Glomerular visceral epithelial cell (primary cell): ENCODE data around the gene SGPP1.
"Not testable (repeated sequence)": the region's sequence is repeated elsewhere in the genome, so short reads cannot be mapped to it uniquely, and the experiment has no call there.

ENCODE experiments used
- DNase-seq: peaks from one replicate; pipeline ENCODE4 v3.0.0-alpha.2; 2016; ENCODE audit errors: extremely low spot score

The SGPP1 gene, protein sequence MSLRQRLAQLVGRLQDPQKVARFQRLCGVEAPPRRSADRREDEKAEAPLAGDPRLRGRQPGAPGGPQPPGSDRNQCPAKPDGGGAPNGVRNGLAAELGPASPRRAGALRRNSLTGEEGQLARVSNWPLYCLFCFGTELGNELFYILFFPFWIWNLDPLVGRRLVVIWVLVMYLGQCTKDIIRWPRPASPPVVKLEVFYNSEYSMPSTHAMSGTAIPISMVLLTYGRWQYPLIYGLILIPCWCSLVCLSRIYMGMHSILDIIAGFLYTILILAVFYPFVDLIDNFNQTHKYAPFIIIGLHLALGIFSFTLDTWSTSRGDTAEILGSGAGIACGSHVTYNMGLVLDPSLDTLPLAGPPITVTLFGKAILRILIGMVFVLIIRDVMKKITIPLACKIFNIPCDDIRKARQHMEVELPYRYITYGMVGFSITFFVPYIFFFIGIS

GRCh38 chr14:63727736-63728728, at the start of gene SGPP1:
SGPP1 (minus strand) TSS chr14:63728065; CDS start chr14:63727944, 121 bp downstream.
- peak; percentile 84 for DNase-seq

GRCh38 chr14:63777024-63777423, 49.2 kb upstream of the SGPP1 start:
- peak; percentile 44 for DNase-seq

DNA sequence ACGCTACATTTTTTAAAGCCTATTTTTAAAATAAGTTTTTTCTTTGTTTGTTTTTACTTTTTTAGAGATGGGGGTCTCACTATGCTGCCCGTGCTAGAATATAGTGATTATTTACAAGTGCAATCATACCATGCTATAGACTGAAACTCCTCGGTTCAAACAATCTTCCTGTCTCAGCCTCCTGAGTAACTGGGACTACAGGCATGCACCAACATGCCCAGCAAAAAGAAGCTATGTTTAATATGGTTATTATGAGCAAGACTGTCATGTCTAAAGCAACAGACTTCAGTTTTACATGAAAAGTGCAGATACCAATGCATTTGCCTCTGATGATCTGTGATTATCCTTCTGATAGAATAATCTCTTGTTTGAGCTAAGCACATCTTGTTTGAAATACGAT, 45.6 kb upstream of the SGPP1 start:
- no peak for DNase-seq

DNA sequence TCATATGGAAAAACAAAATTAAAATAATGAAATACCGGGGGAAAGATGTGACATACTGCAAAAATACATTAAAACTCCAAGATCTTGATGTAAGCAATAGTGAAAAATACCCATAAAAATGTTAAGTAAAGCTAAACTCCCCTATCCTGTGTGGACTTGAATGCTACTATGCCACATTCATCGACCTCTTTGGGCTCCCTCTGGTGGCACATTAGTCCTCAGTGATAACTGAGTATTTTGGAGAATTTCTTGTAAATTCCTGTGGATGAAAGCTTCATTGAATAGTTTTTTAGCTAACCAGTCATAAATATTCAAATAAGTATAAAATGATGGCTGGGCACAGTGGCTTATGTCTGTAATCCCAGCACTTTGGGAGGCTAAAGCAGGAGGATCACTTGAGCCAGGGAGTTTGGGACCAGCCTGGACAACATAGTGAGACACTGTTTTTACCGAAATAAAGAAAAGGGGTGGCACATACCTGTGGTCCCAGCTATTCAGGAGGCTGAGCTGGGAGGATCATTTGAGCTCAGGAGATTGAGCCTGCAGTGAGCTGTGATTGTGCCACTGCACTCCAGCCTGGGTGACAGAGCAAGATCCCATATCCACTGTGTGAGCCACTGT, 42.4 kb upstream of the SGPP1 start:
- peak; percentile 49 for DNase-seq

DNA sequence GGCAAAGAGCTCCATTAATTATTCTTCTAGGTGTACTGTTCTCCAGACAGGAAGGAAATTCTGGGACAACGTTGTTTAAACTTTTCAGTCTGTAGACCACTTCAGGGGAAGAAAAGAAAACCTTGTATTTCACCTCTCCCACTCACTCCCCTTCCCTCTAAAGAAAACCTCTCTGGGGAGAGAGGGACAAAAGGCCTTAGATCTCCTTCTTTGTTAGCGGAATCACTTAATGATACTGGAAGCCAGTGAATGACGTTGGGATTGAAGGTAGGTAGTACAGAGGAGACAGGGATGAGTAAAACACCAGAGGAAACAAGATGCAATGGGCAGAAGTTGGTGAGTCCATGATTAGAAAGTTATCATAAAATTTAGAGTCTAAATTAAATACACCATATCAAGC, 38.7 kb upstream of the SGPP1 start:
- no peak for DNase-seq

DNA sequence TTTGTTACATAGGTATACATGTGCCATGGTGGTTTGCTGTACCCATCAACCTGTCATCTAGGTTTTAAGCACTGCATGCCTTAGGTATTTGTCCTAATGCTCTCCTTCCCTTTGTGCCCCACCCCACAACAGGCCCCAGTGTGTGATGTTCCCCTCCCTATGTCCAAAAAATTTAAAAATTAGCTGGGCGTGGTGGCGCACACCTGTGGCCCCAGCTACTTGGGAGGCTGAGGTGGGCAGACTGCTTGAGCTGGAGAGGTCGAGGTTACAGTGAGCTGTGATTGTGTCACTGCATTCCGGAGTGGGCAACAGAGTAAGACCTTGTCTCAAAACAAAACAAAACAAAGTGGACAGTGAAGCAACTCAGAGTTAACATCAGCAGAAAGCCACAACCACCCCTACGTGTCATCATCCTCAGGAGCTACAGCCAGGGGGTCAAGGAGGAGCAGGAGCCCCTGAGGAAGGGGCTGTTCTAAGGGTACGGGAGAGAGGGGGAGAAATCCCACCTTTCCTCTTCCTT, 36.8 kb upstream of the SGPP1 start:
- DNase-seq, result no peak

DNA sequence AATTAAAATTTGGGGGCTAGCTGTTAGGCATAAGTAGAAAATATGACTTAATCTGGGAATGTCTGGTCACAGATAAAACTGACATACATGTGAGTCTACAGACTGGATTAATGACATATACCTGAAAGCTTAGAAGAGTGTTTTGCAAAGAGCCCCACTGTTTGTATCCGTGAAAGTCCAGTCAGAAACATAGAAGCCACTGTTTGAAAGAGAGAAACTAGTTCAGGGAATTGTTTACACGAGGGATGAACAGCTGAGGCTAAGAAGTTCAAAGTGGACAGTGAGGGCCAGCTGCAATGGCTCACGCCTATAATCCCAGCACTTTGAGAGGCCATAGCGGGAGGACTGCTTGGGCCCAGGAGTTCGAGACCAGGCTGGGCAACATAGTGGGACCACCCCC, 36.2 kb upstream of the SGPP1 start:
- no peak for DNase-seq

- no peak for DNase-seq
Measured at GRCh38 chr14:63761351-63762117, 33.7 kb upstream of the SGPP1 start.

DNA sequence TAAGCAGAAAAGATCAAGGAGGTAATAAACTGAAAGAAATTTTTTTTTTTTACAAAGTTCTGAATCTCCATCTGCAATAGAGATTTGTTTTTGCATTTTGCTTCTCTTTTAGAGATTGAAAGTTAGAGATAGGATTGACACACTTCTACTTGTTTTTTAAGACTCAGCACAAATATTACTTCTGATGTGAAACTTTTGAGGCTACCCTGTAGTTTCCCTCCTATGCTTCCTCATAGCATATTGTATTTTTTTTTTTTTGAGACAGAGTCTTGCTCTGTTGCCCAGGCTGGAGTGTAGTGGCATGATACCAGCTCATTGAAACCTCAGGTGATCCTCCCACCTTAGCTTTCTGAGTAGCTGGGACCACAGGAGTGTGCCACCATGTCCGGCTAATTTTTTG, 32.1 kb upstream of the SGPP1 start:
- no peak for DNase-seq

- DNase-seq, result no peak
Measured at GRCh38 chr14:63759456-63759855, 31.6 kb upstream of the SGPP1 start.

DNA sequence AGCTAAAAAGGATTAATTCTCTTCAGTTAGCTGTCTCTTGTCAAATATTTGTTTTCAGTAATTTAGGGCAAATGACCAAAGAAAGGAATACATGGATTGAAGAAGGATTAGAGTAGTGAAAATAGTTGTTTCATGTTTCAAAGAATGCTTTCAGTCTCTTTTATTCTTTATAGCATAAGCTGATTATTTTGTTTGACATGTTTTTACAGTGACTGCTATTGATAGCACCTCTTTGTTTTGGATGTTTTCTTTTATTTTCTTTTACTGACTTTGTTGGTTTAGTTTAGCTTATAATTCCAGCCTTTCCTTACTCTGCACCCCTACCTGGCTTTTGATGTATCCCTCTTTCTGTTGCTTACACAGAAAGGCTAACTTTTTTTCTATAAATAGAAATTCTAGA, 29.3 kb upstream of the SGPP1 start:
- no peak for DNase-seq

DNA sequence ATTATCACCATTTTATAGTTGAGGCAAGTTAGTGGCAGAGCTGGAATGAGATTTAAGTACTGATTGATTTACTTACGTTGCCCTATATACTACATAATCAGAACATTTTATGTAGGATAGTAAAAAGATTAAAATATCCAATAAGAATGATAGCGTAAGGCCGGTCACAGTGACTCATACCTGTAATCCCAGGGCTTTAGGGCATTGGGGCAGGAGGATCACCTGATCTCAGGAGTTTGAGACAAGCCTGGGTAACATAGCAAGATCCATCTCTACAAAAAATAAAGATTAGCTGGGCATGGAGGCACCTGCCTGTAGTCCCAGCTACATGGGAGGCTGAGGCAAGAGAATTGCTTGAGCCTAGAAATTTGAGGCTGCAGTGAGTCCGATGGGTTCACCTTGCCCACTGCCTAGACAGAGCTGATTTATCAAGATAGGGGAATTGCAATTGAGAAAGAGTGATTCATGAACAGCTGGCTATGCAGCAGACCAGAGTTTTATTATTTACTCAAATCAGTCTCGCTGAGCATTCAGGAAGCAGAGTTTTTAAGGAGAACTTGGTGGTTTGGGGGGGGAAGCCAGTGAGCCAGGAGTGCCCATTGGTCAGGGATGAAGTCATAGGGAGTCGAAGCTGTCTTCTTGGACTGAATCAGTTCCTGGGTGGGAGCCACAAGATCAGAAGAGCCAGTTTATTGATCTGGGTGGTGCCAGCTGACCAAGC, 24.7 kb upstream of the SGPP1 start:
- peak; percentile 83 for DNase-seq

DNA sequence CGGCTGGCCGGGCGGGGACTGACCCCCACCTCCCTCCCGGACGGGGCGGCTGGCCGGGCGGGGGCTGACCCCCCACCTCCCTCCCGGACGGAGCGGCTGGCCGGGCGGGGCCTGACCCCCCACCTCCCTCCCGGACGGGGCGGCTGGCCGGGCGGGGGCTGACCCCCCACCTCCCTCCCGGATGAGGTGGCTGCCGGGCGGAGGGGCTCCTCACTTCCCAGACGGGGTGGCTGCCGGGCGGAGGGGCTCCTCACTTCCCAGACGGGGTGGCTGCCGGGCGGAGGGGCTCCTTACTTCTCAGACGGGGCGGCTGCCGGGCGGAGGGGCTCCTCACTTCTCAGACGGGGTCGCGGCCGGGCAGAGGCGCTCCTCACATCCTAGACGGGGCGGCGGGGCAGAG, 23.2 kb upstream of the SGPP1 start:
- not testable (repeated sequence) for DNase-seq

DNA sequence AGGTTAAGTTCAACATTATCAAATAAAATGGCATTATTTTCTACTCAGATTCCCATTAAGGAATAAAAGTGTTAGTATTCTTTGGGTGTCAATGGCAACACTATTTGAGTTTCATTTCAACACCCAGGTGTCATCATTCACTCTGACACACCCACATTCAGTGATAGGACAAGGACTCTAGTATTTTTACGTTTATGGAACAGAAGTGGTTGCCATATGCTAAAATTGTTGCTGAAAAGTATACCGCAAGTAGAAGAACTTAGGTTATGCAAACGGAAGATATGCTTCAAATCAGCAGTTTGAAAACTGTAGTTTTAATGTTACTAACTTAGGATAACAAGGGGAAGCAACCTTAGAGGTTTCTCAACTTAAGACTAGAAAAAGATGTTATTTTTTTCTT, 20.0 kb upstream of the SGPP1 start:
- no peak for DNase-seq

- no peak for DNase-seq
Measured at GRCh38 chr14:63745858-63746425, 18.1 kb upstream of the SGPP1 start.

GRCh38 chr14:63745272-63745671, 17.4 kb upstream of the SGPP1 start:
- DNase-seq, result no peak

GRCh38 chr14:63737582-63738006, 9.7 kb upstream of the SGPP1 start:
- no peak for DNase-seq

GRCh38 chr14:63735720-63736119, 7.9 kb upstream of the SGPP1 start:
- DNase-seq, result no peak

DNA sequence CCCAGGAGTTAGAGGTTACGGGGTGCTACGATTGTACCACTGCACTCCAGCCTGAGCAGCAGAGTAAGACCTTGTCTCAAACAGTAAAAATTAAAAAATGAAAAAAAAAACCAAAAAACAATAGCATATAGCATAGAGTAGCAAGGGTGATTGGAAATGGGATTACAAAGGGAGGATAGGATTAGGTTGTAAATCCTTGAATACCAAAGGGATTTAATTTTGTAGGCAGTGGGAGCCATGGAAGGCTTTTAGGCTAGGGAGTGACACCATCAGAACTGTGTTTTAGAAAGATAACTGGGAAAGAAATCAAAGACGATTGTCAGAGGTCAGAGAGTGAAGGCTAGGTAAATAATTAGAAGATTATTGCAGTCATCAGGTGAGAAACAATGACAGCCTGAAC, 2.8 kb upstream of the SGPP1 start:
- no peak for DNase-seq

DNA sequence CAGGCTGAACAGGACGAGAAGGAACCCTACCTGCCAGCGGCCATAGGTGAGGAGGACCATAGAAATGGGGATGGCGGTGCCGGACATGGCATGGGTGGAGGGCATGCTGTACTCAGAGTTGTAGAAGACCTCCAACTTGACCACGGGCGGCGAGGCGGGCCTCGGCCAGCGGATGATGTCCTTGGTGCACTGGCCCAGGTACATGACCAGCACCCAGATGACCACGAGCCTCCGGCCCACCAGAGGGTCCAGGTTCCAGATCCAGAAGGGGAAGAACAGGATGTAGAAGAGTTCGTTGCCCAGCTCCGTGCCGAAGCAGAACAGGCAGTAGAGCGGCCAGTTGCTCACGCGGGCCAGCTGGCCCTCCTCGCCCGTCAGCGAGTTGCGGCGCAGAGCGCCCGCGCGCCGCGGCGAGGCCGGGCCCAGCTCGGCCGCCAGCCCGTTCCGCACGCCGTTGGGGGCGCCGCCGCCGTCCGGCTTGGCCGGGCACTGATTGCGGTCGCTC, 582 bp downstream of the SGPP1 start:
- peak; percentile 52 for DNase-seq
